ENCODE results near the gene UBASH3A.

The UBASH3A gene

DNA sequence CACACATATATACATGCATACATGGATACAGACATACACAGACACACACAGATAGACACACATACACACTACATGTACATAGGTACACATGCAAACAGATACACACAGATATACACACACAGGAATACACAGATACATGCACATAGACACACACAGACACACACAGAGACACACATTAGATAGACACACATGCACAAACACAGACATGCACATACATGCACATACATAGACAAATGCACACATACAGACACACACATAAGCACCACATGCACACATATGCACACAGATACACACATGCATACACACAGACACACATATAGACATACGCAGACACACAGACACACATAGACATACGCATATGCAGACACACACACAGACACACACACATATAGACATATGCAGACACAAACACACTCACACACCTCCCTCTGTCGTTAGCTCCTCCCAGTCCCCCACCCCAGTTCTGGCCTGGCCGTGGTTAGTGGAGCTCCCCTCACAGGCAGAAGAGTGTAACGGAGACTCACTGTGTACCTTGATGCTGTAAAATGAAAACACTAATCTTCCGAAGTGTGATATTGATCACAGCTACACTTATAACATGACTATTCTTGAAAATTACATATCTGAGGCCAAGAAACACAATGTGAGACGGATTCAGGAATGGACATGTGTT is 7.6 kb downstream of the UBASH3A start:
- peak; percentile 61 for DNase-seq (ENCODE audit: low spot score)

DNA sequence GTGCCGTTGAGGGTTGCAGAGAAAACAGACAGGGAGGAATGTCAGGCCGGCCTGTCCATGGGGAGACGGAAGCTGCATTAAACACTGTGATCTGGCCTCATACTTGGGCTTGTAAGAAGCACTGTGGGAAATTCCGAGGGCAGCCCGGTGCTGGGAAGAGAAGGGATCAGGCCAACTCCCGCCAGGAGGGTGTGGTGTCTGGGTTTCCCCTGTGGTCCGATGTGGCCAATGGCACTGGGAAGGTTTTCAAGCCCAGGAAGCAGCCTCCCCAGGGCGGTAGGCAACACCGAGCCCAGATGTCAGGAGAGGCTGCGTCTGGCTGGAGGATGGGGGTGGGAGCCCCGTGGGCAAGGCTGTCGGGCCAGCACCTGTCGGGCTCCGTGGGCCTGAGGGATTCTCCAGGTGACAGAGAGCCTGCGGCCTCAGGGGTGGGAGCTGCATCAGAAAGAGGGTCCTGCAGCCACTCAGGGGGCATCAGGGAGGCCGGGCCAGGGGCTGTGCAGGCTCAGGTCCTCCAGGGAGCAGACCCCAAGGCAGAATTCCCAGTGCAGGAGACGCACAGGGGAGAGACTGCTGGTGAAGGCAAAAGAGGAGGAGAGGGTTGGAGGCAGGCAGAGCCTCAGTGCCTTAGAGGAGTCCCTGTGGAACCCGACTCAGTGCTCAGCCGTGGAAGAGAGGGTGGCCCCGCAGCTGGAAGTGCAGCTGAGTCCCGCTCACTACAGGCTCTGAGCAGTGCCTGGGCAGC is 8.4 kb downstream of the UBASH3A start:
- DNase-seq (ENCODE audit: low spot score) = no peak

DNA sequence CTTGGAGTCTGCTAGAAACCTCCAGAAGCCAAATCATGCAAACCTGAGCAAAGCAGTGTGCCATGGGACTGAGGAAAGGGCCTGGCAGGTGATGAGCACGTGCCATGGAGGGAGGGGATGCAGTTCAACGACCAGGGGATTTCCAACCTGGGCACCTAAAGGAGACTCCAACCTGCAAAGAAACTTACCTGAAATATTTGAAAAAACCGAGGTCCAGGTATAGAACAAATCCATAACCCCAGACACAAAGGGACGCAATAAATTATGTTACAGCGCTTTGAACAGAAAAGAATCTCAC is 8.9 kb downstream of the UBASH3A start:
- no peak for DNase-seq (ENCODE audit: low spot score)

- no peak for DNase-seq (ENCODE audit: low spot score)
Measured at GRCh38 chr21:42413093-42413492, 9.4 kb downstream of the UBASH3A start.

DNA sequence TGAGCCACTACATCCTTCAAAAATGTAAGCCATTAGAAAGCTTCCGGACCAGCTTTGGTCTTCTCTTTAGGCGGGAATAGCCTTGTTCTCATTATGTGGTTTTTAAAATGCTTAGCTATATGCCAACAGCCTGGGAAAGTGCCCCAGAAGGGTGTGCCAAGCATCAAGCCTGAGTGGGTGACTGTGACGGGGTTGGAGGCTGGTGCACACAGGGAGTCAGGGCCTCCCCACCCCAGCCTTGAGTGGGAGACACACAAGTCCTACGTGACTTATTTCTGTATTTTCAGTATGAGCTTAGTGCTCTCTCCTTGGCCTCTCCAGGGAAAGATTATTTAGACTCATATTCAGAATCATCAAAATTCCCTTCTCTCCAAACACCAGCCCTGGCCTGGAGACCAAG is 9.8 kb downstream of the UBASH3A start:
- DNase-seq (ENCODE audit: low spot score) = no peak

DNA sequence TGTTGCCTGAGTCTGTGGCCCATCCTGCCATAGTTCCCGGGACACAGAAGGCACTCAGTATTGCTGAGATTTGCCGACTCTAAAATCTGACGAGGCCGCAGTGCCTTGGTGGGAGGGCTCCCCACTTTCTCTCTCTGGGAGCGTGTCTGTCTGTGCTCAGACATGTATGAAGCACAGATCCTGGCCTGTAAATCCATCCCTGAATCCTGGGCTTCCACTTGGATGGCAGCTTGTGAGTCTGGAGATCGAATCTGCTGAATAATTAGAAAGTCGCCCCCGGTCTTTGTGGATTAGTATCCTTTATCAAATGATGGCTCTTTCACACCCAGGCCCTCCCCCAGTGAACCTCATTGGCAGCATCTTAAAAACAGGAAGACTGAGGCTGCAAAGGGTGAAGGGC is 10.4 kb downstream of the UBASH3A start:
- no peak for DNase-seq (ENCODE audit: low spot score)

GRCh38 chr21:42414553-42414927 is 10.8 kb downstream of the UBASH3A start:
- DNase-seq (ENCODE audit: low spot score) = no peak

- DNase-seq (ENCODE audit: low spot score) = no peak
Measured at GRCh38 chr21:42414928-42415769, 11.4 kb downstream of the UBASH3A start.

GRCh38 chr21:42417533-42417932 is 13.8 kb downstream of the UBASH3A start:
- DNase-seq (ENCODE audit: low spot score) = no peak

DNA sequence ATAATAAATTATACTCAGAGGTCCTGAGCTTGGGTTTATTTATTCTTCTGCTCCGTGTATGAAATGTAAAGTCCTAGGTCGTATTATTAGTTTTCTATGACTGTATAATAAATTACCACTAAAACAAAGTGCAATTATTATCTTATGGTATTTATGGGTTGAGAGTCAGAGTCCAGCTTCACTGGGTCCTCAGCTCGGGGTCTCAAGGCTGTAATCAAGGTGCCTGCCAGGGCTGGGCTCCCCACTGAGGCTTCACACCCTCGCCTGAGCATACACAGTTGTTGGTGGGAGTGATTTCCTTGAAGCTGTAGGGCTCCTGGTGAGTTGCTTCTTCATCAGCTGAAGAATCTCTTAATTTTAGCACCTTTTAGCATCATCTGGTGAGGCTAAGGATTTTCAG is 15.2 kb downstream of the UBASH3A start:
- DNase-seq (ENCODE audit: low spot score) = no peak

GRCh38 chr21:42419845-42420244 is 16.1 kb downstream of the UBASH3A start:
- no peak for DNase-seq (ENCODE audit: low spot score)

DNA sequence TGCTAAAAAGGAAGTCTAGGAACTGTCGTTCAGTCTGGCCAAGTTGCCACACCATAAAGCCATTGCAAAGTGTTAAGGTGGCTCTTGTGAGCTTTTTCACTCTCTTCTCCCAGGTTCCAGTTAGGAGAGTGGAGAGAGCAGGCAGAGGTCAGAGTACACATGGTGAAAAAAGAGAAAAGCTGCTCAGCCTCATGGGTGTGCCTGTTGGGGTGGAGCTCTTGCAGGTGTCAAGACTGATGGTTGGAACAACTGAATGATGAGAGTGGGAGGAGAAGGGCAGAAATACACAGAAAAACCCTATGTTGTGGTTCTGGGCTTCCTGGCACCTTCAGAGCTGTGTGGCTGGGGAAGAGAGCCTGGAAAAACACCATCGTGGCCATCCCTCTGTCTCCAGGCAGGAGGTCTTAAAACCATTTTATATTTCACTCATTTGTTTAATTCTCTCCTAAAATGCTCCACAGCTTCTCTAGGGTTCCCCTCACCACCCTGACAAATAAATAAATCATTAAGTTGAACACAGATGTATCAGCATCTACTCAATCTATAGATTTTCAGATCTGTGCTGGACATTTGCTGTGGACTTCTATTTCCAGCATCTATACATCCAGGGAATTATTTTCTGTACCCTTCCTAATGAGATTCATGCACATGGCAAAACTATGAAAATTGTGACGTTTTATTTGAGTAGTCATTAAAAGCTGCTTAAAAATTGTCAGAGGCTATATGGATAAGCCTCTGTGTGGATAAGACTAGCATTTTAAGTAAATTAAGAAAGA is 17.5 kb downstream of the UBASH3A start:
- DNase-seq (ENCODE audit: low spot score) = no peak

DNA sequence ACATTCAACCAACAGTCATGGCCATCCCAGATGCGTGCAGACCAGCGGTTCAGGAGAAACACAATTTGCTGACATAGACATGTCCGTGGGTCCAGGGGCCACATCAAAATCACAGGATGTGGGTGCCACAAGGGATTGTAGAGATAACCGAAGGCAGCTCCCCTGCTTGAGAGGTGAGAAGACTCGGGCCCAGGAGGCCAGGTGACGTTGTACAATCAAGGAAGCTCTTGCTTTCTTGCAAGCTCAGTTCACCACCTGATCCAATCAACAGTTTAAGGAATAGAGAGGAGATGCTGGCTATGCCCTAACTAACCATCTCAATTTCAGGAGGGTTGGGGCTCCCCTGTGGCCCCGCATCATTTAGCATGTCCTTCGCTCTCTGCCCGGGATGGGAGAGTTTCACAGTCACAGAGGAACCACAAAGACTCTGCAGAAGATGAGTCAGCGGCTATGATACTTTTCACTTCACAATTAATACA is 19.5 kb downstream of the UBASH3A start:
- no peak for DNase-seq (ENCODE audit: low spot score)

DNA sequence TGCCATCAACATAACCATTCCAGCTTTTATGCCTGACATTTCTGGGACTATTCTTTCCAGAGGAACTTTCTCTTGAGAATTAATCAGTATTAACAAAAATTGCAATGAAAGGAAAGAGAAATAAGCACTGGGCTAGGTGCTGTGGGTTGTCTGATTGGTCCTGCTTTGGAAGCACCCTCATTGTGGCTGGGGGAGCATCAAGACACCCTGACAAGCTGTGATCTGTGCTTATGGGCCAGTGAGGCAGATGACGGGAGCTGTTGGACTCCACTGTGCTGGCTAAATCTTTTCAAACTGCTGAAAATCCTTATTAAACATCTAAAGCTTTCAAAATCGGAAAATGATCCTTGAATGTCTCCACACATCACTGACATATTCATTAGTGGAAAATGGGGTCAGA is 20.0 kb downstream of the UBASH3A start:
- no peak for DNase-seq (ENCODE audit: low spot score)

DNA sequence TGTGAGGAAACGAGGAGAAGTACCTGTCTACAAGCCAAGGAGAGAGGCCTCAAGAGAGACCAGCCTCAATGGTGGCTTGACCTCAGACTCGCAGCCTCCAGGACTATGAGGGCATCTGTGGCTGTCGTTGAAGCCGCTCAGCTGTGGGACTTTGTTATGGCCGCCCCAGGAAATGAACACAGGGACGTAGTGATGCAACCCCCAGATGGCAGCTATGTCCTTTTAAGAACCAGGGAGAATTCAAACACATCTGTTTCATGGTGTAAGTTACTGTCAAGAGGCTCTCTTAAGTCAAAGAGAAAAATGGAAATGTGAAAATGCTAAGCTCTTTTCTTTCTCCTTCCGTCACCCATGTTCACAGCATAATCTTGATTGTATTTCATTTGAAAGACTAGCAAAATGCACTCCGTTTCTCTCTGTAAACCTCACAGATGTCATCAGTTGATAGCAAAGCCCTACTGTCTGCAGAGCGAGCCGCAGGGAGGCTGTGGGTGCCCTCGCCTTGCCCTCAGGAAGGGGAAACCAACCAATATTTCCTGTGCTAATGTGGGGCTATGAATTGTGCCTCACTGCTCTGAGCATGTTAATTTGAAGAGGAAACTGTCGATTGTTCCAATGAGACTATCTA is 21.3 kb downstream of the UBASH3A start:
- DNase-seq (ENCODE audit: low spot score) = peak; percentile 49

- no peak for DNase-seq (ENCODE audit: low spot score)
Measured at GRCh38 chr21:42425591-42425990, 21.9 kb downstream of the UBASH3A start.

GRCh38 chr21:42426424-42426823 is 22.7 kb downstream of the UBASH3A start:
- DNase-seq (ENCODE audit: low spot score) = no peak

- no peak for DNase-seq (ENCODE audit: low spot score)
Measured at GRCh38 chr21:42426876-42427480, 23.3 kb downstream of the UBASH3A start.

DNA sequence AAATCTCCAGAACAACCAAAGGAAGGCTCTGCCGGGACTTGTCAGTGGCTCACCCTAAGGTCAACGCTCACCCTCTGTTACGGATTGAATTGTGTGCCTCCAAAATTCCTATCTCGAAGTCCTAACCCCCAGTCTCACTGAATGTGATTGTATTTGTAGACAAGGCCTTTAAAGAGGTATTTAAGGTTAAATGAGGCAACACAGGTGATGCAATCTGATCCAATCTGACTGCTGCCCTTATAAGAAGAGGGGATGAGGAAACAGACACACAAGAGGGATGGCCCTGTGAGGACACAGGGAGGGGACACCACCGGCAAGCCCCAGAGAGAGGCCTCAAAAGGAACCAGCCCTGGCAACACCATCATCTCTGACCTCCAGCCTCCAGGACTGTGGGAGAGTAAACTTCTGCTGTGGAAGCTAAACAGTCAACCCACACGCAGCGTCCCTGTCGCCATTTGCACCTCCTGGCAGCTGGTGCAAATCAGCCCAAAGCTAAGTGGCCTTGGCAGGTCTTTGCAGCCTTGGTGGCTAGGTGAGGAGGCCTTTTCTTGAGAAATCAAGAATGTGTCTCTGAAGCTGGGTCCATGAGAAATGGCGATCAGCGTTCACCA is 24.2 kb downstream of the UBASH3A start:
- DNase-seq (ENCODE audit: low spot score) = no peak

DNA sequence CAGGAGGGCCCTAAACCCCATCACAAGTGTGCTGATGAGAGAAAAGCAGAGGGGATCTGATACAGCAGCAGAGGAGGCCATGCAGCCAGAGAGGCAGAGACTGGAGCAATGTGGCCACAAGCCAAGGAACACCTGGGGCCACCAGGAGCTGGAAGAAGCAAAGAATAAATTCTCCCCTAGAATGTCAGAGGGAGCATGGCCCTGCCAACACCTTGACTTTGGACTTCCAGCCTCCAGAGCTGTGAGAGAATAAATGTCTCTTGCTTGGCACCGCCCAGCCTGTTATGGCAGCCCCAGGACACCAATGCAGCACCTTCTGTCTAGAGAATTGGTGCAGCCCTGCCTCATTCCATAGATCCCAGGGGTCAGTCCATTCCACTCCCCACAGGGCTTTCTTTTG is 25.3 kb downstream of the UBASH3A start:
- no peak for DNase-seq (ENCODE audit: low spot score)

DNA sequence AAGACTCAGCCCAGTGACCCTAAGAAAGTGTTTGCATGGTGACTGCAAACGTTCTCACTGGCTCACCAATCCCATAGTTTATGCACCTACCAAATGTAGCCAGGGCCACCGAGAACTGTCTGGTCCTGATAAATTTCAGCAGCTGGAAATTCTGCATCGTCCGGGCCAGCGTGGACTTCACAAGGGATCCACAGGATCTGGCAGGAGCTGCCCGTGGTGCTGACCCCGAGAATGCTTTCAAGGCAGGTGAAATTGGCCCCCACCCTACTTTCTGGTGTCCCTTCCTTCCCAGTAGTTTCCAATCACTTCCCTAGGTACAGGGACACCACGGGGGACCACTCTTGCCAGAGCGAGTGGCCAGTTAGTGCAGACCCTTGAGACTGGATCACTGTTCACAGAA is 26.2 kb downstream of the UBASH3A start:
- no peak for DNase-seq (ENCODE audit: low spot score)
